HL-60 (cell line): ENCODE data around the gene CTTNBP2NL.
"Not testable (repeated sequence)": the region's sequence is repeated elsewhere in the genome, so short reads cannot be mapped to it uniquely, and the experiment has no call there.

Source experiments
- DNase-seq, 2 experiments: peaks; one replicate each; pipeline ENCODE4 v3.0.0-alpha.2; 2010 to 2020; ENCODE audit warnings: low read depth in 1 of 2, low spot score in 1 of 2
- H3K27ac ChIP-seq: fragments of 250-450 bp; sonication (Bioruptor Pico); replicated peaks from 2 replicates; pipeline ENCODE4 v1.5.1; 2020; ENCODE audit warnings: mild to moderate bottlenecking, moderate library complexity
- H3K27me3 ChIP-seq: fragments of 250-450 bp; sonication (Bioruptor Pico); 2 replicates; pipeline ENCODE4 v1.5.1; 2021; ENCODE audit warnings: mild to moderate bottlenecking, moderate library complexity; ENCODE audit not compliant: insufficient read depth, poor library complexity, severe bottlenecking
- H3K4me3 ChIP-seq: replicated peaks from 2 replicates; pipeline ENCODE4 v1.5.1; 2011; ENCODE audit warnings: mild to moderate bottlenecking, control low read depth, low read length; ENCODE audit not compliant: insufficient read depth
- CTCF ChIP-seq: IDR thresholded peaks from one replicate; pipeline ENCODE4 v1.5.1; 2011; ENCODE audit warnings: low read length, control low read depth, inconsistent platforms; ENCODE audit not compliant: insufficient read depth
- GABPA ChIP-seq: IDR thresholded peaks from 2 replicates; pipeline ENCODE4 v1.6.1; 2012; ENCODE audit warnings: low read depth
- POLR2AphosphoS5 ChIP-seq: IDR thresholded peaks from 2 replicates; pipeline ENCODE4 v1.6.1; 2012; ENCODE audit warnings: low read depth
- SPI1 ChIP-seq: IDR thresholded peaks from 2 replicates; pipeline ENCODE4 v1.6.1; 2012; ENCODE audit warnings: low read depth, mild to moderate bottlenecking, borderline replicate concordance
- TF ChIP-seq, protein P1 (sequence below): IDR thresholded peaks from 2 replicates; pipeline ENCODE4 v1.6.1; 2012; ENCODE audit warnings: low read depth; ENCODE audit not compliant: insufficient replicate concordance

The CTTNBP2NL gene

DNA sequence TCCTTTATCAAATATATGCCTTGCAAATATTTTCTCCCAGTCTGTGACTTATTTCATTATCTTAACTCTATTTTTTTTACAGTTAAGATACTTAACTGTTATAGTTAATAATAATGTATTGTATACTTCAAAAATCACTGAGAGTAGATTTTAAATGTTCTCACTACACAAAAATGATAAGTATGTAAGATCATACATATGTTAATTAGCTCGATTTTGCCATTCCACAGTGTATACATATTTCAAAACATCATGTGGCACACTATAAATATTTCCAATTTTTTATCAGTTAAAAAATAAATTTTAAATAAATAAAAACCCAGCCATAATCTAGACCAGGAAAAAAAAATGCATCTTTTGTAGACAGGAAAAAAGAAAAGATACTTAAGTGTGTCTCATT, 27.2 kb downstream of the CTTNBP2NL start:
- no peak for DNase-seq

DNA sequence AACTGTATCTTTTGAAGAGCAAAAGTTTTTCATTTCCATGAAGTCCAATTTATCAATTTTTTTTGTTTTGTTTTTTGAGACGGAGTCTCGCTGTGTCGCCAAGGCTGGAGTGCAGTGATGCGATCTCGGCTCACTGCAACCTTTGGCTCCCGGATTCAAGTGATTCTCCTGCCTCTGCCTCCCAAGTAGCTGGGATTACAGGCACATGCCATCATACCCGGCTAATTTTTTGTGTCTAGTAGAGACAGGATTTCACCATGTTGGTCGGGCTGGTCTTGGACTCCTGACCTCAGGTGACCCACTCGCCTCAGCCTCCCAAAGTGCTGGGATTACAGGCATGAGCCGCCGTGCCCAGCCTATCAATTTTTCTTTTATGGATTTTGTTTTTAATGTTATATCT, 27.7 kb downstream of the CTTNBP2NL start:
- H3K27ac ChIP-seq, H3K27me3 ChIP-seq, DNase-seq, H3K4me3 ChIP-seq: not testable (repeated sequence)

More for the DNA sequence above, 27.2 kb downstream of the CTTNBP2NL start:
- TF ChIP-seq, protein P1, sequence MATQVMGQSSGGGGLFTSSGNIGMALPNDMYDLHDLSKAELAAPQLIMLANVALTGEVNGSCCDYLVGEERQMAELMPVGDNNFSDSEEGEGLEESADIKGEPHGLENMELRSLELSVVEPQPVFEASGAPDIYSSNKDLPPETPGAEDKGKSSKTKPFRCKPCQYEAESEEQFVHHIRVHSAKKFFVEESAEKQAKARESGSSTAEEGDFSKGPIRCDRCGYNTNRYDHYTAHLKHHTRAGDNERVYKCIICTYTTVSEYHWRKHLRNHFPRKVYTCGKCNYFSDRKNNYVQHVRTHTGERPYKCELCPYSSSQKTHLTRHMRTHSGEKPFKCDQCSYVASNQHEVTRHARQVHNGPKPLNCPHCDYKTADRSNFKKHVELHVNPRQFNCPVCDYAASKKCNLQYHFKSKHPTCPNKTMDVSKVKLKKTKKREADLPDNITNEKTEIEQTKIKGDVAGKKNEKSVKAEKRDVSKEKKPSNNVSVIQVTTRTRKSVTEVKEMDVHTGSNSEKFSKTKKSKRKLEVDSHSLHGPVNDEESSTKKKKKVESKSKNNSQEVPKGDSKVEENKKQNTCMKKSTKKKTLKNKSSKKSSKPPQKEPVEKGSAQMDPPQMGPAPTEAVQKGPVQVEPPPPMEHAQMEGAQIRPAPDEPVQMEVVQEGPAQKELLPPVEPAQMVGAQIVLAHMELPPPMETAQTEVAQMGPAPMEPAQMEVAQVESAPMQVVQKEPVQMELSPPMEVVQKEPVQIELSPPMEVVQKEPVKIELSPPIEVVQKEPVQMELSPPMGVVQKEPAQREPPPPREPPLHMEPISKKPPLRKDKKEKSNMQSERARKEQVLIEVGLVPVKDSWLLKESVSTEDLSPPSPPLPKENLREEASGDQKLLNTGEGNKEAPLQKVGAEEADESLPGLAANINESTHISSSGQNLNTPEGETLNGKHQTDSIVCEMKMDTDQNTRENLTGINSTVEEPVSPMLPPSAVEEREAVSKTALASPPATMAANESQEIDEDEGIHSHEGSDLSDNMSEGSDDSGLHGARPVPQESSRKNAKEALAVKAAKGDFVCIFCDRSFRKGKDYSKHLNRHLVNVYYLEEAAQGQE: no peak
- TF ChIP-seq SPI1: no peak
- no peak for TF ChIP-seq GABPA
- no peak for TF ChIP-seq CTCF
- H3K27ac ChIP-seq: no peak overlapping the region
- H3K27me3 ChIP-seq: no peaks in the 10 kb centered on the region
- H3K4me3 ChIP-seq: no peak overlapping the region

DNA sequence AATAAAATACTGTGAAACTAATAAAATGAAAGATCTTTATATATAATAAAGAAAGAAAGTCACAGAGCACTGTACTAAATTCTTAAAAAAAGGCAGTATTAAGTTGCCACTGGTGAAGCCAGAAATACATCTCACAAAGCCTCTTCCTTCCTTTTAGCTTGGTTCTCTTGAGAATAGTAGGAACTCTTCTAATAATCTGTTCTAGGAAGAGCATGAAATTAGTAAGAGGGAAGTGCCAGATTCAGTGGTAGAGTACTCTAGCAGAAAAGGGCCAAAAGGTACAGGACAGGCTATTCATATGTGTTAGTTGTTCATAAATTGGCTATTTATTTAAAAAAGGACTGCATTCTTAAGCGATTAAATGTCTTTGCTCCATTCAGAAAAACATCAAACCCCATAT, 33.7 kb downstream of the CTTNBP2NL start:
- DNase-seq: no peak
- no peaks in the 10 kb centered on the region for H3K27me3 ChIP-seq
- no peak overlapping the region for H3K4me3 ChIP-seq
- TF ChIP-seq, protein P1: no peak
- TF ChIP-seq SPI1: no peak
- TF ChIP-seq CTCF: no peak
- TF ChIP-seq GABPA: no peak
- TF ChIP-seq POLR2AphosphoS5: no peak
- no peak overlapping the region for H3K27ac ChIP-seq

DNA sequence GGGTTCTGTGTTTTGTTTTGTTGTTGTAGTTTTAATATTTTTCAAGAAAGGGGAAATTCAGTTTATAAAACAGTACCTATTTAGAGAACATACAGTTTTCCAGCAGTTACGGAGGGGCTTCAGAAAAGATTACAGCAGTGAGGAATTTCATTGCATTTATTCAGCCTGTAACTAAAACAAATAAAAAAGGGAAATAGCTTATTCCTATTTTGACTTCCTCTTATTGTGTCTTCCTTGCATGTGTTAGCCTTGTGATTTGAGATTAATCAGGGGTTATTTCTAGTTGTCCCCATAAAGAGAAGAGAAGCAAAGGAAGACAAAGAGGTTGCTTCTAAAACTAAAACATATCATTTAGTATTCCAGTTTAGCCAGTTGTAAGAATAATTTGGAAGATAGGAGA, 35.0 kb downstream of the CTTNBP2NL start:
- Histone ChIP-seq H3K4me3 (no peak overlapping the region), H3K27me3 (no peaks in the 10 kb centered on the region), H3K27ac (no peak overlapping the region)
- TF ChIP-seq, protein P1: no peak
- TF ChIP-seq GABPA (no peak), SPI1 (peak; percentile 89)
- DNase-seq: no peak
